ENCODE results near the gene IL1B.

Gene IL1B

DNA sequence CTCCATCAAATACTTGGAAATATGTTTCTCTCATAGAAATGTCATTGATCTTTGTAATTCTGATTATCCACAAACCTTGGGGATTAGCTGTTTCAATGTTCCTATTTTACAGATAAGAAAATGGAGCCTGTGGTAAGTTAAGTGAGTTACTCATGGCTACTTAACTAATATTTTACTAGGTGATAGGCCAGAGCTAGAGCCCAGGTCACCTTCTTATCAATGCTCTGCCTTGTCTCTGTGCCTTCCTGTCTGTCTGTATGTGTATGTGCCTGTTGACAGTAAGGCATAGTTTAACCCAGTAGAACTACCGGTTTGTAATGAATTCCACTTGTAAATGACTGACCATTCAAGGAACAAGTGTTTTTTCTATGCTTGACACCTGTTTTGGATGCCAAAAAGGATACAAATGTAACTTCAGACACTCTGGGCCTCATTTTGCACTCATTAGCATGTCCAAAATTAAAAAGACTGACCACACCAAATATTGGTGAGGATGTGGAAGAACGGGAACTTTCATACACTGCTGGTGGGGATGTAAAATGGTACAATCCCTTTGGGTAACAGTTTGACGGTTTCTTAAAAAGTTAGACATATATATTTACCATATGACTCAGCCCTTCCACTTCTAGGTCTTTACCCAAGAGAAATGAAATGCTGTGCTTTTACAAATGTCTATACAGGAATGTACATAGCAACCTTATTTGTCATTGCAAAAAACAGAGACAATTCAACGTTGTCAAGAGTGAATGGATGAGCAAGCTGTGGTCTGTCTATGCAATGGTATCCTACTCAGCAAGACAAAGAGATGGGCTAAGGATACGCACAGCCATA lies 32.7 kb downstream of the IL1B start:
- no peak for DNase-seq

DNA sequence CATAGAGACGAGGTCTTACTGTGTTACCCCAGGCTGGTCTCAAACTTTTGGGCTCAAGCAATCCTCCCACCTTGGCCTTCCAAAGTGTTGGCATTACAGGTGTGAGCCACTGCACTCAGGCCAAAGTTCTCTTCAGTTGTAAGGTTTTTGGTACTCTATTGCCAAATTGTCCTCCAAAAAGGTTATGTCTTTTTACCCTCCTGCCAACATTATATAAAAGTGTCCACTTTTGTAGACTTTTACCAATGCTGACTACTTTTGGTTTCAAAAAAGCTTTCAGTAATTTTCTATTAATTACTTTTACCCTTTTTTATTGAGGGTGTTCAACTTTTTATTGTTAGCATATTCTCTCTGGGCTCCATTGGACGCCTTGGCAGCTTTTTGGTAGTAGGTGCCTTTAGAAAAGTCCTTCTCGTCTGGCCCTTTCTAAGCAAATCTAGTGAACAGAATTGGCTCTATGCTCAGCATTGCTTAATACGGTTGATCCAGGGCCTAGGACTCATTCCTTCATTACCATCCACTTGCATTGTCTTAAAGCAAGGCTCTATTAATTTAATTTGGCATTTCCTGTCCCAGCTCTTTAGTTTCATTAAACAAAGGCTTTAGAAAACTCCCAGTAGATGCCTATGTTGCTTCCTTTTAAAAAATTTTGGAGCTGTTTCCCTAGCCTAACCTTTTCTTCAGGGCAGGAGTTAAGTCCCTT lies 35.5 kb downstream of the IL1B start:
- no peak for DNase-seq

DNA sequence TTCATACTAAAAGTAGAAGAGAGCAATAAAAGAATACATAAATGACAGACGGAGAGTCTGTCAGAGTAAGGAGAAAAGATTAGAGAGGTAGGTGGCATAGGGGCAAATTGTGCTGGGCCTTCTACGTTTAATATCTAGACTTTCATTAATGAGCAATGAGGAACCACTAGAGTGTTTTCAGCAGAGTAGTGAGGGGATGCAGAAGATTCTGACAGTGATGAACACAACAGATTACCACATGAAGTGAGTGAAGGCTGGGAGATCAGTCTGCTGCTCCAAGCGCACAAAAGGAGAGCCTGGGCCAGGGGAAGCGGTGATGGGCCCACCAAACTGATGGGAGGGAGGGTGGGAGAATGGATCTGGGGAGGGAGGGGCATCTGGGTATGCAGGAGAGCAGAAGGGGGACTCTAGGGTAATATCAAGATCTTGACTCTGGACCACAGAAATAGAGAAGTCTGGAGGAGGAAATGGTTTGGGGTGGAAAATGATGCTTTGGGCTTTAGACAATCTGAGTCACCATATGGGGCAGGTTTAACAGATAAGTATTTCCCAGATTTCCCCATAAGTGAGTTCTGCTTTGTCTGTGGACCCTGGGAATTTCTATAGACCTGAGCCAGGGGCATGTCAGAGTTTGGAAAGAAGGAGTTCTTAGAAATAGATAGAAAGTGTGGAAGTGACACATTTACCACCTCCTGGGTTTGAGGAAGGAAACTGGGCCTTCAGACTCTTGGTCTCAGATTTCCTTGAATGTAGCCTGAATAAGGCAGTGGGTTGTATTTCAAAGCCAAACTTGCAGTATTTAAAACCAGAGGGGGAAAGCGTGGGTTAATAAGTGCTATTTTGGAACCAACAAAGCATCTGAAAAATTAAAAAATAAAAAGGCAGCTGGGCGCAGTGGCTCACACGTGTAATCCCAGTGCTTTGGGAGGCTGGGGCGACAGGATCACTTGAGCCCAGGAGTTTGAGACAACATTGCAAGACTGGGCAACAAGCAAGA lies 37.3 kb downstream of the IL1B start:
- no peak for DNase-seq

DNA sequence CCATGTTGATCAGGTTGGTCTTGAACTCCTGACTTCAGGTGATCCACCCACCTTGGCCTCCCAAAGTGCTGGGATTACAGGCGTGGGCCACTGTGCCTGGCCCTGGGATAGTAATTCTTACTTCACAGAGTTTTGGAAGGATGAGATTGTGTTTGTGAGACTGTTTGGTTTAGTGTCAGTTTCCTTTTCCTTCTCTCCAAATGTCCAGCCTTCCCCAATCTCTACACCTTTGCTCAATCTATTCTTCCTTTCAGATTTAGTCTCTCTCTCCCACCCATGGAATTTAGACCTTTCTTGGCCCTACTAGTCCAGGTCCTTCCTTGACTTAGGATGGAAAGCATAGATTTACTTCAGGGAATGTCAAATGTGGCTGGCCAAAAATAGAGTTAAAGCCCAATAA lies 40.1 kb downstream of the IL1B start:
- DNase-seq: no peak

DNA sequence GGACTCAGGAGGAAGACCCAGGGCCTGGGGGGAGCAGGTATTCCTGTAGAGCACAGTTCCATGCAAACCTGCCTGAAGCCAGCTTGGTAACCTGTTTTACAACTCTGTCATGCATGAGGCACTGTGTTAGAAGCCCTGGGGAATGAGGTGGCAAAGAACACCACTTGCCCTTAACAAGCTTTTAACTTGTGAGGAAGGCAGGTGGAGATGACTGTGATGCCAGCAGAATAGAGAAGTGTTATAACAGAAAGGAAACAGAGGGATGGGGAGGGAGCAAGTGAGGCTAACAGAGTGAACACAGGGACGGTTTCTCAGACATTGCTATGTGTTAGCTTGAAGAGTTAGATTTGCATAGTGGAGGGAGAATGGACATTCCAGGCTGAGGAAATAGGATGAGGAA lies 40.8 kb downstream of the IL1B start:
- no peak for DNase-seq

DNA sequence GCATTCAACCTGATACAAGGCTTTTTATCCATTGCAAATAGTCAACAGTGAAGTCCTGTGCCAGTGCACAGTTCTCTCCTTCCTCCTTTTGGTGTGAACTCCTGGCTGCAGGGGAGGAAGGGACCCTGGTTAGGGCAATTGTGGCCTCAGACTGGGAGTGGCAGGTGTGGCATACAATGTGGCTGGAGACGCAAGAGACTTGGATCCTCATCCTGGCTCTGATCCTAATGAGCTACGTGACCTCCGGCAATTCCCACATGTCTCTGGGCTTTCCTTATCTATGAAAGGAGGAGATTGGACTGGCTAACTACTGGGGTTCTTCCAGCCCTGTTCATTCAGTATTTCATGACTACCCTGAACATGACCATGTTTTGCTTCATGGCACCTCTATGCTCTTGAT lies 41.7 kb downstream of the IL1B start:
- no peak for DNase-seq

DNA sequence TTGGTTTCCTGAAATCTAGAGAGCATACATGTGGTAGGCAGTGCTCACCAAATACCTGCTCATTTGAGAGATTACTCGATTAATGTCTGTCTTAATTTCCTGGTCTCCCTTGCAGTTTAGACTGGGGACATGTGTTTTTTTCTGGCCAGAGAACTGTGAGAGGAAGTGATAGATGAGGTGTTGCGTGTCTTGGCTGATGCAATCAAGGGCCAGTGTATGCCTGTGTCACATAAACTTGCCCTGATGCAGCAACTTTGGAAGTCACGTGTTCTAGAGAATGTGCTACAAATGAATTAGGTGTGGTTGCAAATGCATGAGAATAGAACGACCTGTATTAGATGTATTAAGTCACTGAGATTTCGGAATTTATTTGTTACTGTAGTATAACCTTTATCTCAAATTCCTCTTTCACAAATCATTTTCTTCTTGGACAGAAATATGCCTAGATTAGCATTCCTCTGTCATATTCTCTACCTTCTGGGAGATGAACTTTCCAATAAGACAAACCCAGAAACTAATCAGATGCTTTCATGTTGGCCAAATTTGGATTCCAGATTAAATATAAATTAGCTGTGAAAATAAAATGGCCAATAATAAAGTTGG lies 42.3 kb downstream of the IL1B start:
- DNase-seq: no peak

DNA sequence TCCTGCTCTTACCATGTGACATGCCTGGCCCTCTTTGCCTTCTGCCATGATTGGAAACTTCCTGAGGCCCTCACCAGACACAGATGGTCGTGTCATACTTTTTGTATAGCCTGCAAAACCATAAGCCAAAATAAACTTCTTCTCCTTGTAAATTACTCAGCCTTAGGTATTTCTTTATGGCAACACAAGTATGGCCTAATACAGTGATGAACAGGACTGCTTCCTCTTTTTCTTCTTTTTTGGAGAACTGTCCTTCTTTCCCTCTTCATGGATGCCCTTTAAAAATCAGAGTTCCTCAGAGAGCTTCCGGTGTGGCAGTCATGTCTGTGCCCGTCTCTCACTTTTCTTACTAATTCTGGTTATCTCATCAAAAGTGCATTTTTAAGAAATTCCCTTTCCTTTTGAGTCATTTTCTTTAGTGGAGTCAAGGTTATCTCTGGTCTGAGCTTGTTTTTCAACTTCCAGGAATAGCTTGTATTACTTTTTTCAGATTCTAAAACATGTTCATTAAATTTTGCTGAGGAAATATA lies 43.1 kb downstream of the IL1B start:
- DNase-seq: no peak

DNA sequence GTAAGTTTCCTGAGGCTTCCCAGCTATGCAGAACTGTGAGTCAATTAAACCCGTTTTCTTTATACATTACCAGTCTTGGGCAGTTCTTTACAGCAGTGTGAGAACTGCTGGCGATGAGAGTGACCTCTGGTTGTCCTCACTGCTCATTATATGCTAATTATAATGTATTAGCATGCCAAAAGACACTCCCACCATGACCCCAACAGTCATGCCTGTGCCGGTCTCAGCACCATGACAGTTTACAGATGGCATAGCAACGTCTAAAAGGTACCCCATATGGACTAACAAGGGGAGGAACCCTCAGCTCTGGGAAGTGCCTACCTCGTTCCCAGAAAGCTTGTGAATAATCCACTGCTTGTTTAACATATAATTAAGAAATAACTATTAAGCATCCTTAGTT lies 44.2 kb downstream of the IL1B start:
- DNase-seq: no peak

DNA sequence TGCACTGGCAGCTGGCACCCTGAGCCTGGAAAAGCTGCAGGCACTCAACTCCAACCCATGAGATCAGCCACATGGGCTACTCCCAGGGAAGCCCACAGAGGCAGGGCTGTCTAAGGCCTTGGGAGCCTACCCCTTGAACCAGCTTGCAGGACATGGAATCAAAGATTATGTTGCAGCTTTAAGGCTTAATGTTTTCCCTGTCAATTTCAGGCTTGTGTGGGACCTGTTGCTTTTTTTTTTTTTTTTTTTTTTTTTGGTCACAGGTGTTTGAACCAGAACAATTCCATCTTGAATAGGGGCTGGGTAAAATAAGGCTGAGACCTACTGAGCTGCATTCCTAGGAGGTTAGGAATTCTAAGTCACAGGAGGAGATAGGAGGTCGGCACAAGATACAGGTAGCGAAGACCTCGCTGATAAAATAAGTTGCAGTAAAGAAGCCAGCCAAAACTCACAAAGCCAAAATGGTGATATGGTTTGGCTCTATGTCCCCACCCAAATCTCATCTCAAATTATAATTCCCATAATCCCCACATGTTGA lies 44.8 kb downstream of the IL1B start:
- no peak for DNase-seq

DNA sequence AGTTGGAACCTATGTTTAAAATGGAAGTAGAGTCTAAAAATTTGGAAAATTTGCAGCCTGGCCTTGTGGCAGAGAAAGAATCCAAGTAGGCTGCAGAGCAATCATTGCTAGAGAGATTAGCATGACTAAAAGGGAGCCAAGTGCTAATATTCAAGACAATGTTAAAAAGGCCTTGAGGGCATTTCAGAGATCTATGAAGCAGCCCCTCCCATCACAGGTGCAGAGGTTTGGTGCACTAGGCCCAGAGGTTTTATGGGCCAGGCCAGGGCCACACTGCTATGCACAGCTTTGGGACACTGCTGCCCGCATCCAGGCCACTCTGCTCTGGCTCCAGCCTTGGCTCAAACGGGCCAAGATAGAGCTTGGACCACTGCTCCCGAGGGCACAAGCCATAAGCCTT lies 45.6 kb downstream of the IL1B start:
- no peak for DNase-seq

DNA sequence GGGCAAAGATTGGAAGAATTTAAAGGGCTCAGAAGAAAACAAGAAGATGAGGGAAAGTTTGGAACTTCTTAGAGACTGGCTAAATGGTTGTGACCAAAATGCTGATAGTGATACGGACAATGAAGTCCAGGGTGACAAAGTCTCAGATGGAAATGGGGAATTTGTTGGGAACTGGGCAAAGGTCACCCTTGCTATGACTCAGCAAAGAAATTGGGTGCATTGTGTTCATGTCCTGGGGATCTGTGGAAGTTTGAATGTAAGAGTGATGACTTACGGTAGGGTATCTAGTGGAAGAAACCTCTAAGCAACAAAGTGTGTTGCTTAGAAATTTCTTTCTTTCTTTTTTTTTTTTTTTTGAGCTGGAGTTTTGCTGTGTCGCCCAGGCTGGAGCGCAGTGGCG lies 46.3 kb downstream of the IL1B start:
- DNase-seq: no peak

DNA sequence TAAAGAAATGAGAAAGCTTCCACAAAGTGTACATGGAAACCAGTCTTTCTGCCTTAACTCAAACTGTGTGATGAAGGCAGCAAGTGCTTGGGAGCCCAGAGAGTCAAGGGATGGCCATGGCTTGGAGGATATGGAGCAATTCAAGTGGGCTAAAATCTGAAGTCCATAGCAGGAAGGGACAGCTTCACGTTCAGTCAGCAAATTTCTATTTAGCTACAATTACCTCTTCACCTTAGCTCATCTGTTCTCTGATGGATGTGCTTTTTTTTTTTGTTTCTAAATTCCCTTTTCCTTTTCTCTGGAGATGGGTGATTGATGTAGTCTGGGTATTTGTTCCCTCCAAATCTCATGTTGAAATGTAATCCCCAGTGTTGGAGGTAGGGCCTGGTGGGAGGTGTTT lies 47.4 kb downstream of the IL1B start:
- no peak for DNase-seq

DNA sequence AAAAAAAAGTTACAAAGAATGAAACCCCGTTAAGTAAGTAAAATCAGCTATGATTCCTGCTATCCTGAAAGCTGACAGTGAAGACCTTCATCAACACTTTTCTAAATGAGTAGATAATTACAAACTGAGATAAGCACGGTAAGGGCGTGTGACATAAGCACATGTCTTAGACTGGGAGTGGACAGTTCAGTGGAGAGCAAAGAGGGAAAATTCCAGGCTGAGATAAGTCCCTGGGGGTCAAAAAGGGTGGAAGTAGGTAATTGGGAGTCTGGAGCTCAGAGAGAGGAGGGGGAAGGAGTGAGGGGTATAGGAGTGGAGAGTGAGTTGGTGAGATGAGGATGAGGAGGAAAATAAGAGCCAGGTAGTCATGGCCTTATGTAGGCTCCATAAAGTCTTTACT lies 47.9 kb downstream of the IL1B start:
- DNase-seq: no peak

DNA sequence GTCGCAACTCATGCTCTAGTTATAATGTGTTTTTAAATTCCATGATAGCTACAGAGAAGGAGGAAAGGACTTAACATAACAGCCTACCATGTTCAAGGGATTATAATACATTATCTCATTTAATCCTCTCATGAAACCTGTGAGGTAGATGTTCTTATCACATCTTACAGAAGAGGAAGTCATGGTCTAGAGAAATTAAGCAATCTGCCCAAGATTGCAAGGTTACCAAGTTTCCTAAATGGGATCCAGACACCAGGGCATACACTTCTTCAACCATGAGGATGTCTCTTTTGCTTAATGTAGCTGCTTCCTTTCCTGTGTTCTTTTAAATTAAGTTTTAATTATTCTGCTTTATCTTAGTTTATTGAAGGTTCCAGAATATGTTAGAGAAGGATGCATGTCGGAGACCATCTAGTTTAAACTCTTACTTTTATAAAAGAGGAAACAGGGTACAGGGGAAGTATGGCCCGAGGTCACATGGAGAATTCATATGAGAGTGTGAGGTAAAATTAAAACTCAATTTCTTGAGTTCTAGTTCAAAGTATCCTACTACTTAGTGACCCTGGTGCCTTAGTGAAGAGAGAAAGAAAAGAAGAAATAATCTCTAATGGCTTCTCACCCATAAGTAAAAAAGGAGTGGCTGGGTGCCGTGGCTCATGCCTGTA lies 48.7 kb downstream of the IL1B start:
- DNase-seq: no peak

DNA sequence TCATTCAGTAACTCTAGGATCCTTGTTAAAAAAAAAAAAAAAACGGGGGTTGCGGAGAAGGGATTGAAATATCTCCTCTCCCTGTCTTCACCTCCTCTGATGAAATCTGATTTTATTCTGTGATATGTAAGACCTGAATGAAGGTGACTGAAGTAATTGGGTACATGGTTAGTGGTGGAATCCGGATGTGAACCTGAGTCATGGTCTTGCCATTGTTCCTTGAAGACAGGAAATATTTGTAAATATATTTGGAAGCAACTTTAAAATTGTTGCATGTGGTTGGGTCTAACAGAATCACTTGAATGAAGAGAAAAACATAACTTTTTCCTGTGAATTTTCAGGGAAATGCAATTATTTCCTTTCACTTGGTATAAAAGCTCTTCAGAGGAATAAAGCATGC lies 49.3 kb downstream of the IL1B start:
- DNase-seq: no peak

DNA sequence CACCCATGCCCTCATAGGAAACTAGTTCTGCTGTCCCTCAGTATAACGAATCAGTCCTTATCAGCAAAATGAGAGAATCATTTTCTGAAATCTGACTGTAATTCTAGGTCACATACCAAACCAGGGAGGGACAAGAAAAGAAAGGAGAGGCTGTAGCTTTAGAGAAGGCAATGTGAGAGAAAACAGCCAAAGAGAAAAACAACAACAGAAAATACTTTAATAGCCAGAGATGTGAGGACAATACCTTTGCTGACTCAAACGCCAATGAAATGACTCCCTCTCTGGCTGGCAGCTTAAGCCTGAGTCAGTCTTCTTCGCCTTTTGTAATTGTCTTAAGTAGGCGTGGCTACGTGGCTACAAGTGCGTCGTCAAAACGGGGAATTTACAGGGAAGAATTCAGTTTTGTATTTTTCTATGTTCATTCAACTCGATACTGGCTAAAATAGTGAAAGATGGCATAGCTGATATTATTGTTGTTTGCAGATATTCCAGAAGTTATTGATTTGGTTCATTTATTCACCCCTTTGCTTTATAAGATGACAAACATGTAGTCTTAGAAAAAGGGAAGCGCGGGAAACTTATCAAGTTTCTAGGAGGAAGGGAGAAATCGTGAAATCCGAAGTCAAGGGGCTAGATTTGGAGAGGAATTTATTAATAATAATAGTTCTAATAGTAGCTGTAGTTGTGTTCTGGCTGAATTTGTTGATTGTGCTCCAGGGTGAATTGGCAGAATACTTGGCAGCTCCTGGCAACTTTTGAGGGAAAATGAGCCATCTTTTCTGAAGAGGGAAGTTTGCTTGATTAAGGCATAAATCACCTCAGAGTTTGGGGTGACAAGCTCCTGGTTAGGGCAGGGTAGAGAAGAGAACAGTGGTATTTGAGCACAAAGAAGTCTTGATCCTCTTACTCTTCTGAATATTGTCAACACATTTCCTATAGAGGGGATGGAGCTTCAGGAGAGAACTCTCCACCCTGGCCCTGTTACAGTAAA lies 52.1 kb downstream of the IL1B start, which contains the start of gene IL1A:
Gene IL1A, minus strand, starts transcription at position 295 of the 991 bp plus-strand sequence. CDS start 723 bp downstream, outside the sequence.
- DNase-seq: no peak

DNA sequence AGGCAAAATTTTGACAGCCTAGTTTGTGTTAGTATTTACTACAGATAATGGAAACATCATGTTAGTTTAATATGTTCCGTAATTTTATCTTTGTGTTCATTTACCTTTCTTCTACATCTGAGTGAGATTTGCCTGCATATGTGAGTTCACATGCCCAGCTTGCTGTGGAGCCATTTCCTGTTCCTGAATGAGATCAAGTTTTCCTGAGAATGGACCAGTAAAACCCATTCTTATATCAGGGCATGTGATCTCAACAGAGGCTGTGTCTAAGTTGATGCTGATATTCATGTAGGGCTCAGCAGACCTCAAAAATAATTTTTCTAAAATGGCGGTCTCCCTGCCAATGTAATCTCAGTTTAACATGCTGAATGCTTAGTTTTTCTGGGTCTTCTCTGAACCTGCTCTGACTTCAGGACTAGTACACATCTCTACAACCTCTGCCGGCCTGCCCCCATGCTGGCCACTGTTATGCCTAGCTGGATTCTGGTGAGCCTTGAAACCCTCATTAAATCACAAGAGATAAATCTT lies 53.3 kb downstream of the IL1B start:
- DNase-seq: no peak

DNA sequence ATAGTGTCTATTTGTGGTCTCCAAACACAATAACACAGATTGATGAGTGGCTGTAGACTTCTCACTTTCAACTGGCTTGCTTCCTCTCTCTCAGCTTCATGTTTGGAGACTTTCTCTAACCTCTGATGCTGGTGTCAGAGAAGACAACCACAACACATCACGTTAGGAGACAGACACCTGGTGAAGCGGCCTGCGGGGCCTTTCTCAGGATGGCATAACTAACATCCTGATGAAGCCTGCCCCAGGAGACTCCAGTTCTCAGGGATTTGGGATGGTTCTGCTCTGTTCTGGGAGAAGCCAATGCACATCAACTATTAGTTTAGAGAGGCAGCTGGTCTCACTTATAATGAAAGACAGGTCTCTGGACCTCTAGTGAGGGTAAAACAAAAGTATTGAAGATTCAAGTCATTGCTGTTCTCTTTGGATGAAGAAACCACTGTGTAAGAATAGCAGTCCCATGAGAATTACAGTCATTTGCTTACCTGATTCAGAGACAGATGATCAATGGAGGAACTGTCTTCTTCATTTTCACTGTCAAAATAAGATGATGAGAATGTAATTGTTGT lies 54.3 kb downstream of the IL1B start:
- DNase-seq: no peak
